HG03025 (cell line): ENCODE data around the gene RAB3GAP2.
"Not testable (repeated sequence)": the region's sequence is repeated elsewhere in the genome, so short reads cannot be mapped to it uniquely, and the experiment has no call there.

Experiments
- ATAC-seq: cut with Tn5 transposase; IDR thresholded peaks from one replicate; pipeline ENCODE4 v1.9.1; 2021; ENCODE audit warnings: mild to moderate bottlenecking, moderate library complexity; ENCODE audit not compliant: unreplicated experiment, low FRiP score

The RAB3GAP2 gene, protein sequence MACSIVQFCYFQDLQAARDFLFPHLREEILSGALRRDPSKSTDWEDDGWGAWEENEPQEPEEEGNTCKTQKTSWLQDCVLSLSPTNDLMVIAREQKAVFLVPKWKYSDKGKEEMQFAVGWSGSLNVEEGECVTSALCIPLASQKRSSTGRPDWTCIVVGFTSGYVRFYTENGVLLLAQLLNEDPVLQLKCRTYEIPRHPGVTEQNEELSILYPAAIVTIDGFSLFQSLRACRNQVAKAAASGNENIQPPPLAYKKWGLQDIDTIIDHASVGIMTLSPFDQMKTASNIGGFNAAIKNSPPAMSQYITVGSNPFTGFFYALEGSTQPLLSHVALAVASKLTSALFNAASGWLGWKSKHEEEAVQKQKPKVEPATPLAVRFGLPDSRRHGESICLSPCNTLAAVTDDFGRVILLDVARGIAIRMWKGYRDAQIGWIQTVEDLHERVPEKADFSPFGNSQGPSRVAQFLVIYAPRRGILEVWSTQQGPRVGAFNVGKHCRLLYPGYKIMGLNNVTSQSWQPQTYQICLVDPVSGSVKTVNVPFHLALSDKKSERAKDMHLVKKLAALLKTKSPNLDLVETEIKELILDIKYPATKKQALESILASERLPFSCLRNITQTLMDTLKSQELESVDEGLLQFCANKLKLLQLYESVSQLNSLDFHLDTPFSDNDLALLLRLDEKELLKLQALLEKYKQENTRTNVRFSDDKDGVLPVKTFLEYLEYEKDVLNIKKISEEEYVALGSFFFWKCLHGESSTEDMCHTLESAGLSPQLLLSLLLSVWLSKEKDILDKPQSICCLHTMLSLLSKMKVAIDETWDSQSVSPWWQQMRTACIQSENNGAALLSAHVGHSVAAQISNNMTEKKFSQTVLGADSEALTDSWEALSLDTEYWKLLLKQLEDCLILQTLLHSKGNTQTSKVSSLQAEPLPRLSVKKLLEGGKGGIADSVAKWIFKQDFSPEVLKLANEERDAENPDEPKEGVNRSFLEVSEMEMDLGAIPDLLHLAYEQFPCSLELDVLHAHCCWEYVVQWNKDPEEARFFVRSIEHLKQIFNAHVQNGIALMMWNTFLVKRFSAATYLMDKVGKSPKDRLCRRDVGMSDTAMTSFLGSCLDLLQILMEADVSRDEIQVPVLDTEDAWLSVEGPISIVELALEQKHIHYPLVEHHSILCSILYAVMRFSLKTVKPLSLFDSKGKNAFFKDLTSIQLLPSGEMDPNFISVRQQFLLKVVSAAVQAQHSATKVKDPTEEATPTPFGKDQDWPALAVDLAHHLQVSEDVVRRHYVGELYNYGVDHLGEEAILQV (N-terminal part only)

DNA sequence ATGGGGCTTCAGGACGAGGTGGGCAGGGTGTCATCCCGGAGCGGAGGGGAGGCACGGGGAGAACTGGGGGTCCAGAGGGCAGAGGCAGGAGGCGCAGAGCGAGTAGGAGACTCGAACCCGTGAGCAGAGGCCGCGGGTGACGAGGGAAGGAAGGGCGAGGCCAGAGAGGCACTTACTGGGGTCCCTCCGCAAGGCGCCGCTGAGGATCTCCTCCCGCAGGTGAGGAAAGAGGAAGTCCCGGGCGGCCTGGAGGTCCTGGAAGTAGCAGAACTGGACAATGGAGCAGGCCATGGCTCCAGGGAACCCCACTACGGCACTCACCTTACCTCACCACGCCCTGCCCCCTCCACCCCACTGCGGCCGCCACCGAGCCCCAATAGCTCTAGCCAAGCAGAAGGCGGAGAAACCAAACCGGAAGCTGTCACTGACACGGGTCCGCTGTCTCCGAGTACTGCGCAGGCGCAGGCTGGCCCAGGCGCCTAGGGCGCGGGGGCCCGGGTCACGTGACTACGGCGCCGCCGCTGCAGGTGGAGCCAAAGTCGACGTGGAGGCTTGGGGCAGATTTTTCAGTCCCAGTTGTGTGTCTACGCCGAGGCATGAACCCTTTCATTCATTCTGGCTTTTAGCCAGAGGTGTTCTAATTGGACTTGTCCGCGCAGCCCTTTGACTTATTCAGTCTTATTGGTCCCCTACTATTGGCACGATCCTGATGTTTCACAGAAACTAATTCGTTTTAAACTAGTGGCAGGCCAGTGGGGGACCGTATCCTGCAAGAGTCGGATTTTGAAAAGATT lies at the start of gene RAB3GAP2:
Gene RAB3GAP2, minus strand, starts transcription at position 407 of the 794 bp plus-strand sequence. Its CDS starts 116 bp downstream, at position 291.
- peak; percentile 95 for ATAC-seq

DNA sequence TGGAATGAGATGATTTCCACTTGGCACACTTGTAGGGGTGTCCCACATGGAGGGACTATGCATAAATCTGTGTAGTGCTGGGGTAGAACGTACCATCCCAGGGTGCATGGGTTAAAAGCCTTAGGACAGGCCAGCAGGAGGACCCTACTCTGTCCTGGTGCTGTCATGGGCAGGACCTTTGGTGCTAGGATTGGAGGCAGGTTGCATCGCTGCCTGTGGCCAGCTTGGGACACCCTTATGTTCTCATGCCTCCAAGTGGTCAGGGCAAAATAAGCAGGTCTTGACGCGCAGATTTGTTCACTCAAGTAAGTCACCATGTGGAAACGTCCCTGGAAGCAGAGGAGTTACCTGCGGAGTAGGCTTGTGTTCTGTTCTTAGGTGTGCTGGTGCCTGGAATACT lies 49.5 kb upstream of the RAB3GAP2 start:
- no peak for ATAC-seq

DNA sequence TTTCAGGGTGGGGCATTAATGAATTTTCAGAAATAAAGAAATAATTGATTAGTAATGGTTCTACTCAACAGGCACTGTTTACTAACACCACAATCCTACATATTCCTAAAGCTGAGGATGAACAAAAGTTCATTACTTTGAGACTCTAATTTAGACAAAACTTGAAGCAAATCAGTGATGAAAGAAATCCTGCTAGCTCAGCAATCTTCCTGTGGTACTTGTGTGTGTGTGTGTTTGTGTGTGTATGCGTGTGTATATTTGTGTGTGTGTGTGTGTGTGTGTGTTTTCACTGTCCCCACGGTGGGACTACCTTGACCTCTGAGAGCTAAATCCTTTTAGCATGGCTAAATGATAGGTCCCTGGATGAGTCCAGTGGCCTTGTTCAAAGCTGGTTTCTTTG lies 48.5 kb upstream of the RAB3GAP2 start:
- ATAC-seq, result no peak

DNA sequence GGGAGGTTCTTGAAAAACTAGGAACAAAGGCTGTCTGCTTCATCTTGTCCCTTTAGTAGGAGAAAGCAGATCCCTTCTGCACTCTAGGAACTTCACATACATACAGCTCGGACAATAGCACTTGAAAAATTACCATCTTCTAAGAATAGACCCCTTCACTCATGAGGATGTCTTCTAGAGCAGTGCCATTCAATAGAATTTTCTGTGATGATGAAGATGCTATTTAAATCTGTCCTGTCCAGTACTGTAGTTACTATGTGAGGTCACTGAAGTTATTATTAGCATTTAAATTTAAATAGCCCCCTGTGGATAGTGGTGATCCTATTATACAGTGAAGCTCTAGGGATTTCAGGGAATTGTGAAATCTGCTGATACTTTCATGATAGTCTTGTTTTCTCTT lies 46.4 kb upstream of the RAB3GAP2 start:
- no peak for ATAC-seq

DNA sequence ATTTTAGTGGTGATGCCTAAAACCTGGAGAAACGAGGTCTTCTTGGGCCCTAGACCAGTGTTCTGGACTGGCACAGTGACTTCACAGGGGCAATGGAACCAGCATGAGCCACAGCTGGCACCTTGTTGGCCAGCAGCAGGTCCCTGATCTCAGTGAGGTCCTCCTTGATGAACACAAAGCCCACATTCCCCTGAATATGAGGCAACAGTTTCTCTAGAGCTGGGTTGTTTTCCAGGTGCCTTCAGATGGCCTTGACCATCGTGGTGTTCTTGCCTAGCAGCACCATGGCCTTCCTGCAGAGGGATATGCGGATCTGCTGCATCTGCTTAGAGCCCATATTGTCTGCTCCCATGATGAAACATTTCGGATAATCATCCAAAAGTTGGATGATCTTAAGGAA lies 44.9 kb upstream of the RAB3GAP2 start:
- ATAC-seq, result no peak

DNA sequence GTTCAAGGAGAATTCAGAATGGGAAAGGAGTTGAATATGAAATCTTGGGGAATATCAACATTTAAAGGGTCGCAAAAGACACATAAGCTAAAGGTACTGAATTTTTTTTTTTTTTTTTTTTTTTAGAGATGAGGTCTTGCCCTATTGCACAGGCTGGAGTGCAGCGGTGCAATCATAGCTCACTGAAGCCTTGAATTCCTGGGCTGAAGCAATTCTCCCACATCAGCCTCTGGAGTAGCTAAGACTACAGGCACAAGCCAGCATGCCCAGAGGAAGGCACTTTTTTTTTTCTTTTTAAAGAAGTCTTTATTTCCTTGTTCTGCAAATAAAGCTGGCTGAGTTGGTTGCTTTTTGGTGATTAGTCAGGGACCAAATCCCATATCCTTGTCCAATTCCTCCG lies 44.1 kb upstream of the RAB3GAP2 start:
- ATAC-seq, result no peak

DNA sequence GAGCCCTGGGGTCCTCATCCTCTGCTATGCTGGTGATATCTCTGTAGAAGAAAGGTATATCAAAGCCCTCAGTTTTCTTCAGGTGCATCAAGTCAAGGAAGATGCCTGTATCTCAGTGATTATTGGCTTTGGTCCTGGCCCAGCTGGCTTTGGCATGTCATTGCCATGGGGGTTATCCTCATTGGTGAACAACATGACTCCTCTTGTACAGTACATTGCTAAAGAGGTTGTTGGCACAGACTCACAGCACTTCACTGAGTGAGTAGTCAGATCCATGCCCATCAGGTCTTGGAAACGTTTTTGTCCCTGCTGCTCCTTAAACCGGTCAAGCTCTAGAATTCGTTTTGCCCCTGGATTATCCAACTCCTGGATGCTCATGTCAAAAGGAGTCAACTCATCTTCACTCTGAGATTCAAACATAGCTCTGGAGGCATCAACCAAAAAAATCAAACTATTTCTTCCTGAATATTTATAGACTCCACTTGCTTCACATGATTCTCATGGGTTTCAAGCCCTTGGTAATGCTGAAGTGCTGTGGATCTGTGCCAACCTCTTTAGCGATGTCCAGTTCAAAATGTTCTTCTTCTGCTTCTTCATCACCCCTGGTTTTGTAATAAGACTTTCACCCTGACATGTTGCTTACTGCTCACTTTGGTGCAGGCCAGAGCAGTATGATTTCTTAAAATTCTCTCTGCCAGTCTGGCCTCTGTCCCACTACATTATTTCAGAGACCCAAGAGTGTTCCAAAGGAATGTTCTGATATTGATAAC lies 43.0 kb upstream of the RAB3GAP2 start:
- ATAC-seq, result no peak

DNA sequence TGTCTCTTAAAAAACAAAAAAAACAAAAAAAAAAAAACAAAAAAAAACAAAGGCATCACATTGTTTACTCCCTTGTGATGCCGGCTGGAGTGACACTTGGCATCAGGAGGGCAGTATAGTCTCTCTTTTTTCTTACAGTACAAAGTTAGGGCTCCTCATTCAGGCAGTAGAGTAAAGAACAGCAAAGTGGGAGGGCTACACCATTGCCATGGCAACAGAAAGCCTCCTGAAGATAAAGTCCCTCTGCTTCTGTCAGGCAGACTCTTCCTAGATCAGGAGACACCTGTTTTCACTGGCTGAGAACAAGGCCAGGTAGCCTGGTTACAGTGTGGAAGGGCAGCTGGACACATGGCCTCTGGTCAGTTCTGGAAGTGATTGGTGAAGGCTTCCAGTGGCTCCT lies 41.3 kb upstream of the RAB3GAP2 start:
- ATAC-seq, result no peak

DNA sequence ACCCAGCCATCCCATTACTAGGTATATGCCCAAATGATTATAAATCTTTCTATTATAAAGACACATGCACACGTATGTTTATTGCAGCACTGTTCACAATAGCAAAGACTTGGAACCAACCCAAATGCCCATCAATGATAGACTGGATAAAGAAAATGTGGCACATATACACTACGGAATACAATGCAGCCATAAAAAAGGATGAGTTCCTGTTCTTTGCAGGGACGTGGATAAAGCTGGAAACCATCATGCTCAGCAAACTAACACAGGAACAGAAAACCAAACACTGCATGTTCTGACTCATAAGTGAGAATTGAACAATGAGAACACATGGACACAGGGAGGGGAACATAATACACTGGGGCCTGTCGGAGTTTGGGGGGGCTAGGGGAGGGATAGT lies 37.9 kb upstream of the RAB3GAP2 start:
- not testable (repeated sequence) for ATAC-seq

DNA sequence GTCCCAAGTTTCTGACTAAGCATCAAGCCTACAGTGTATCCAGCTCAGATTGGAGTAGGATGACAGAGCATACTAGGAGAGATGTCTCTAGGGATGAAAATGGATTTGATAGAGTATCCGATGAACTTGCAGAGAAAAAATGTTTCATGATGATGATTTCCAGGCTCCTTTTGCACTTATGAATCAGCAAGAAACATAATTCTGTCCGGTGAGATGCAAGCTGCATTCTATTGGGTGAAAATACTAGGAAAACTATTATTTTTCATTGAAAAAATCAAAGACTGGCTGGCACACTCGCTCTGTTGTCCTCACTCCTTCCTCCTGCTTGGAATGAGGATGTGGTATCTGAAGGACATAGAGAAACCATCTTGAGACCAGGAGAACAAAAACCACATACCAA lies 35.4 kb upstream of the RAB3GAP2 start:
- no peak for ATAC-seq

DNA sequence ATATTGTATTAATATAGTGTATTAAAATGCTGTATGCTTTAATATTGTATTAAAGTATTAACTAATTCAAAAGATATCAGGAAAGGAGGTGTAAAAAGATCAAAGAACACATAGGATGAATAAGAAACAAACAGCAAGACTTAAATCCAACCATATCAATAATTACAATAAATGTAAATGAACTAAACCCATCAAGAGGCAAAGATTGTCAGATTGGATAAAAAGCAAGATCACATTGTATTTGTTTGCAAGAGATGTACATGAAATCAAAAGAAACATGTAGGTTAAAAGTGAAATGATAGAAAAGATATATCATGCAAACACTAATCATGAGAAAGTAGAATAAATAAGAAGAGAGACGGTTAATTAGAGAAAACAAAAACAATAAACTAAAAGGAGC lies 34.1 kb upstream of the RAB3GAP2 start:
- no peak for ATAC-seq

DNA sequence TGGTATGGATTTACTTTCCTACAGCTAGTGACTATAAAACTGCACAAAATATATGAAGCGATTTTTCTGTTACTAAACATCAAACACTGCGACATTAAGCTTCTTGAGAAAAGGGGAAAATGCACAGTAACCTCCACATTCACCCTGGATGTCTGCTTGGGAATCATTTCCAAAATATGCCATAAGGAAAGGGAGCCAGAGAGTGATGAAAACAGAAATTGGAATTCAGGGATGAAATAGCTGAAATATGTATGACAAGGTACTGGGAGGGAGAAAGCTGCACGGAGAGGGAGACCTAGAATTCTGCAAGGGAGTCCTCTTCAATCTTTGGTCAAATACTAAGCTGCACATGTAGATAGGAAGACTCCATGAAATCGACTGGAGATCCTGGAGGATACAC lies 31.6 kb upstream of the RAB3GAP2 start:
- ATAC-seq, result no peak

DNA sequence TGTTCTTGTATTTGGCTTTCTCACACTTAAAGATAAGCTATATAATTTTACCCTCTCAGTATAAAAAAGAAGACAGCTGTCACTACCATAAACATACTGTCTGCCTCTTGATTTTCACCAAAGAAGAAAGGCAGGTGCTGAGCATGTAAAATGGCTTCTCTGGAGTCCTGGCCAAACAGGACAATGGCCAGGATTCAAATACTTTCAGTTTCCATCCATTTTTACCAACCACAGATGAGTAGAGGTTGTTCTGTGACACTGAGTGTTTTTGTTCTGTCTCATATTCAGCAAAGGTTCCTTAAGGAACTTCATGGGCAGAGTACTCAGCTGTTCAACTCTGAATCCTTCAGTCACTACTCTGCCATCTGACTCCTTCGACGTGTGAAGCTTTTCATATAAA lies 29.4 kb upstream of the RAB3GAP2 start:
- ATAC-seq, result no peak

DNA sequence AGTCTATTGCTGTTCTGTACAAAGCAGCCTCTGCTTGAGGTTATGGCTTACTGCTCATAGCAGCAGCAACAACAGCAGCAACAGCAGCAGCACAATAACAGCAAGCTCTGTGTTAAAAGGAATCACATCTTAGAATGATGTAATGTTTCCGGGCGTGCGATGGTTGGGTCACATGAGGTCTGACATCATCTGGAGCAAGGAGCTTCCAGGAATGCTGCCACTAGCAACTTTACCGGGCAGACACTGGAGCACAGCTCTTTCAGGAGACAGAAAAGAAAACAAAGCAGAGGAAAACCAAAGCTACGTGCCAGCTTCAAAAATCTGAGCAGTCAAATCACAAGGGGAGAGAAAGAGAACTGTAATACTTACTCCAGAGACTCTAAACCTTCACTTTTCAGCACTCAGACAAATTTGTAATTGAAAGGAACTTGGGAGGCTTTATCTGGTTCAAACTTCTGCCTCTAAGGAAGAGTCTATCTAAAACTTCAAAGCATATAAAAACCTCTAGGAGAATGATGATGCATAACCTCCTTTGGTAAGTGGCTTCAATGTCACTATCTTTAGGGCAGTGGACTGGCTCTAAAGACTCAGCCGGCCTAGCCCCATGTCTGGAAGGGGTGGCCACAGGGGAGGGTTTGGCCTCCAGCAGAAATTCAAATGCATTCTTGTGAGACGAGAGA lies 28.3 kb upstream of the RAB3GAP2 start:
- ATAC-seq, result no peak

DNA sequence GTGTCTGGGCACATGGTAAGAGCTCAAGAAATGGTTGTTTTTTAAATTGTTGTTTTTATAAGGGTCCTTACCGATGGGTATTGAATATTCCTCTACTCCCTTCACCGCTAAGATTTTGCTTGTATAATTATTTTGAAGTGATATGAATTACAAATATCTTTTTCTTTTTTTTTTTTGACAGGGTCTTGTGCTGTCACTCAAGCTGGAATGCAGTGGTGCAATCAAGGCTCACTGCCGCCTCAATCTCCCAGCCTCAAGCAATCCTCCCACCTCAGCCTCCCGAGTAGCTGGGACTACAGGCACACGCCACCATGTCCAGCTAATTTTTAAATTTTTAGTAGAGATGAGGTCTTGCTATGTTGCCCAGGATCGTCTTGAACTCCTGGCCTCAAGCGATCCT lies 27.1 kb upstream of the RAB3GAP2 start:
- ATAC-seq, result no peak

DNA sequence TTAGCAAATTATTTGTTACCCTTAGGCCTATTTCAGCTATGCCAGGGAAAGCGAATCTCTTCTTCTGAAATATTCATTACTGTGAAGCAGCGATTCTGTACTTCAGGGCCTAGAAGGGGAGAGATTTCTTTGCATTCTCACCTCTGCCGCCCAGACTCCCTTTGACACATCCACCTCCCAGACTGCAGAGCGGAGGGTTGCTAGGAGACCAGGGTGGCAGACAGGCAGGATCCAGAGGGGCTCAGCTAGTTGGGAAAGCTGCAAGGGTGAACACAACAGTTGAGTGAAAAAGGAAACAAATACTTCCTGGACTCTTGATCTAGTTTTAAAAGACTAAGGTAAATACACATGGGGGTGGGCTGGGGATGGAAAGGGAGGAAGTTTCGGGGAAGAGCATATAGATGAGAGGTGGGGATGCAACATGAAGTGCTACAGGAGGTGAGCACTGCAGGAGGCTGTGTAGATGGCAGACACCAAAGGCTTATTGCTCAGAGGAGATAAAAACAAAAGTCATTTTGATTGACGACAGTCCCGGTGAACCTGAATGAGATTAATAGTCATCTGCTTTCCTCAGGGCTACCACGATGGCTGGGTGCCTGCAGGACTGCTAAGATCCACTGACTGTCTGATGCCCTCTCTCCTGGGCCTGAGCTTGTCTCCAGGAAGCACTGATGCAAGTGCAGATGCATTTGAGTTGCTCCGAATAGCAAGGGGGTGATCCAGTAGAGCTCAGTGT lies 26.4 kb upstream of the RAB3GAP2 start:
- ATAC-seq, result no peak

DNA sequence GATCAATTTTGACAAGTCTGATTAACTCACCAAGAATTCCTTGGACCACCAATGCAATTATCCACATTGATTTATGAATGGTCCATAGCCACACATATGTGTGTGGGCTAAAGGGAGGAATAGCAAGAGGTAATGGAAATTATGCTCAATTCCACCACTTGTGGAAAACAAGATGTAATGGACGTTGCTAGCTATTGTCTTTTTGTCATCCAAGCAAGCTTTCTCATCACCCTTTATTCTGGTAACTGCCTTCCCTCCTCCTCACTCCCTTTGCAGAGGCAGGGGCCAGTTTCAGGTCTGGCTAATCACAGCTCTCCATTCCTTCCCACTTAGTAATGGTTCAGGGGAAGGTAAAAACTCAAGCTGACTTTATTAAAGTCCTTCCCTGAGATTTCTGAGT lies 24.7 kb upstream of the RAB3GAP2 start:
- ATAC-seq, result no peak

DNA sequence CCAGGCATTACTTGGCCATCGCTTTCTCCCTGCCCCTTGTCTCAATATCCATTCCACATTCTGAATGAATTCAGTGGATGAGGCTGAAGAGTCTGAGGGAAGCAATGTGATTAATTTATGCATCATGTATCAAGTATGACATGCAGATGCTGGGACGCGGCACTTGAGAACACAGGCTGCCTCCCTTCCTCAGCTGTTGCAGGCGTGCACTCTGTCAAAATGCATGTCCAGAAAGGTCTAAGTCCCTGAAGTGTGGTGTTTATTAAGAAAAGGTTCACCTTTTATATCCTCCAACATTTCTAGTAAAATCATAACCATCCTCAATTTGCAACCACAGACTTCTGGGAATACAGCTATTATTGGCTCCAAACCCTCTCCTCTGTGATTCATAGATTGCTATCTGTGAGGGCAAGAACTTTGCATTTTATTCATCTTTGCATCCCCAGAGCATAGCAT lies 22.6 kb upstream of the RAB3GAP2 start:
- ATAC-seq, result no peak
